RWPE2 (cell line): ENCODE results near the gene ADAM10.

Source experiments
- ATAC-seq: fragments of 200-7000 bp; cut with Tn5 transposase; 3 replicates; pipeline ENCODE4 v1.9.1; 2021; ENCODE audit warnings: low read depth
- DNase-seq: peaks from one replicate; pipeline ENCODE4 v3.0.0-alpha.2; 2020; ENCODE audit warnings: low spot score
- H3K27ac ChIP-seq: fragments of 450-650 bp; 2 replicates; pipeline ENCODE4 v1.5.1; 2017; ENCODE audit warnings: mild to moderate bottlenecking; ENCODE audit not compliant: poor library complexity, severe bottlenecking
- H3K27me3 ChIP-seq: fragments of 250-450 bp; sonication (Bioruptor Pico); 2 replicates; pipeline ENCODE4 v1.5.1; 2021; ENCODE audit warnings: mild to moderate bottlenecking, moderate library complexity; ENCODE audit not compliant: insufficient read depth, poor library complexity, severe bottlenecking
- H3K36me3 ChIP-seq: fragments of 250-450 bp; sonication (Bioruptor Pico); 2 replicates; pipeline ENCODE4 v1.5.1; 2020; ENCODE audit warnings: low read depth, mild to moderate bottlenecking, moderate library complexity
- H3K4me1 ChIP-seq: fragments of 250-450 bp; sonication (Bioruptor Pico); 2 replicates; pipeline ENCODE4 v1.5.1; 2021; ENCODE audit warnings: mild to moderate bottlenecking, moderate library complexity; ENCODE audit not compliant: insufficient read depth, poor library complexity, severe bottlenecking
- H3K4me3 ChIP-seq: fragments of 250-450 bp; sonication (Bioruptor Pico); 2 replicates; pipeline ENCODE4 v1.5.1; 2021; ENCODE audit warnings: mild to moderate bottlenecking, moderate library complexity; ENCODE audit not compliant: severe bottlenecking
- H3K9me3 ChIP-seq: fragments of 250-450 bp; sonication (Bioruptor Pico); 2 replicates; pipeline ENCODE4 v1.5.1; 2021; ENCODE audit warnings: mild to moderate bottlenecking, moderate library complexity; ENCODE audit not compliant: severe bottlenecking
- TF ChIP-seq, protein P1 (sequence below): fragments of 450-650 bp; IDR thresholded peaks from one replicate; pipeline ENCODE4 v1.5.1; 2017; ENCODE audit warnings: mild to moderate bottlenecking, moderate library complexity; ENCODE audit not compliant: poor library complexity, severe bottlenecking

ADAM10 gene

GRCh38 chr15:58766290-58766689 lies 16.8 kb upstream of the ADAM10 start:
- Histone ChIP-seq H3K4me1 (peaks cover 3% of the 10 kb centered on the region), H3K36me3 (no peaks in the 10 kb centered on the region), H3K4me3 (no peak overlapping the region), H3K27ac (no peak overlapping the region), H3K27me3 (no peaks in the 10 kb centered on the region), H3K9me3 (peaks cover 11% of the 10 kb centered on the region)
- TF ChIP-seq, protein P1, sequence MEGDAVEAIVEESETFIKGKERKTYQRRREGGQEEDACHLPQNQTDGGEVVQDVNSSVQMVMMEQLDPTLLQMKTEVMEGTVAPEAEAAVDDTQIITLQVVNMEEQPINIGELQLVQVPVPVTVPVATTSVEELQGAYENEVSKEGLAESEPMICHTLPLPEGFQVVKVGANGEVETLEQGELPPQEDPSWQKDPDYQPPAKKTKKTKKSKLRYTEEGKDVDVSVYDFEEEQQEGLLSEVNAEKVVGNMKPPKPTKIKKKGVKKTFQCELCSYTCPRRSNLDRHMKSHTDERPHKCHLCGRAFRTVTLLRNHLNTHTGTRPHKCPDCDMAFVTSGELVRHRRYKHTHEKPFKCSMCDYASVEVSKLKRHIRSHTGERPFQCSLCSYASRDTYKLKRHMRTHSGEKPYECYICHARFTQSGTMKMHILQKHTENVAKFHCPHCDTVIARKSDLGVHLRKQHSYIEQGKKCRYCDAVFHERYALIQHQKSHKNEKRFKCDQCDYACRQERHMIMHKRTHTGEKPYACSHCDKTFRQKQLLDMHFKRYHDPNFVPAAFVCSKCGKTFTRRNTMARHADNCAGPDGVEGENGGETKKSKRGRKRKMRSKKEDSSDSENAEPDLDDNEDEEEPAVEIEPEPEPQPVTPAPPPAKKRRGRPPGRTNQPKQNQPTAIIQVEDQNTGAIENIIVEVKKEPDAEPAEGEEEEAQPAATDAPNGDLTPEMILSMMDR, result no peak
- no peak for DNase-seq
- no peak for ATAC-seq

DNA sequence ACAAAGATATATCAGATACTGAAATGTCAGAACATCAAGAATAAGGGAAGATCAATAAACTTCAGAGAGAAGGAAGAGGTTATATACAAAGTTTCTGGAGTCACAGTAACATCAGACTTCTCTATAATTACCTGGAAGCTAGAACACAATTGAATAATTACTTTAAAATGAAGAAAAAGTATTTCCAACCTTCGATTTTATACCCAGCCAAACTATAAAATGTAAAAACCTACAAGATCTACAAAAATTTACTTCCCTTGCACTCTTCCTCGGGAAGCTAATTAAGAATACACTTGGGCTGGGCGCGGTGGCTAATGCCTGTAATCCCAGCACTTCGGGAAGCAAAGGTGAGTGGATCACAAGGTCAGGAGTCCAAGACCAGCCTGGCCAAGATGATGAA lies 15.0 kb upstream of the ADAM10 start:
- H3K9me3 ChIP-seq, result peaks cover 11% of the 10 kb centered on the region
- no peak for DNase-seq
- H3K4me1 ChIP-seq, result no peaks in the 10 kb centered on the region
- H3K4me3 ChIP-seq, result no peak overlapping the region
- H3K27ac ChIP-seq, result no peak overlapping the region
- no peaks in the 10 kb centered on the region for H3K36me3 ChIP-seq
- ATAC-seq, result no peak
- H3K27me3 ChIP-seq, result no peaks in the 10 kb centered on the region
- TF ChIP-seq, protein P1, result no peak

DNA sequence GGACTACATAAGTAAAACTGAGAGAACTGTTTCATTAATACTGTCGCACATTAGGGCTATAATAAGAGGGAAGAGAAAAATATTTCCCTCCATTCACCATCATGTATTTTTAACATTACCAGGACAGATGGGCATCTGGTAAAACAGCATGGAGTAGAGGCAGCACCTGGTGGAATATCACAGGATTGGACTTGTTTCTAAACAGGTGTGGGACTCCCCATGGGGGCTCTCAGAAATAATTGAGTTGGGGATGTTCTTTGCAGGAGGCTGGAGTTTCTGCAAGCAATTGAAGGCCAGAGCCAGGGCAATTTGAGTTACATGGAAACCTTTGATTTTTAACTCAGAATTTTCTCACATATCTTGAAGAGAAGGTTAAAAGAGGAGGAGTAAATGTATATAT lies 13.2 kb upstream of the ADAM10 start:
- TF ChIP-seq, protein P1, result no peak
- H3K36me3 ChIP-seq, result no peaks in the 10 kb centered on the region
- no peak overlapping the region for H3K4me3 ChIP-seq
- H3K9me3 ChIP-seq, result peaks cover 11% of the 10 kb centered on the region
- ATAC-seq (no peak), DNase-seq (no peak)
- no peaks in the 10 kb centered on the region for H3K27me3 ChIP-seq
- H3K27ac ChIP-seq, result no peak overlapping the region
- H3K4me1 ChIP-seq, result no peaks in the 10 kb centered on the region

DNA sequence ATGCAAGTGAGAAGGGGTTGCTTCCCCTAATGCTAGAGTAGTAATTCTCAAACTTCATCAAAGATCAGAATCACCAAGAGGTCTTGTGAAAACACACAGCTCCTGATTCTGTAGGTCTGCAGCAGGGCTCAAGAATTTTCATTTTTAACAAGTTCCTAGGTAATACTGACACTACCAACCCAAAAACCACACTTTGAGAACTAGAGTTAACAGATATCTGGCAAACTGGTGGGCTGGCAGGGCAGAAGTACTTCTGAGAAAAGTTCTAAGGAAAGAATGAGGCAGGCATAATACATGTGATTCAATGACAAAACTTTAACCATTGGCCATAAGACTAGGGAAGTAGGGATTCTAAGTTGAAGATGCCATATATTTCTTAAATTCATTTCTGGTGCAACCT lies 12.8 kb upstream of the ADAM10 start:
- ATAC-seq (no peak), DNase-seq (no peak)
- TF ChIP-seq, protein P1, result no peak
- Histone ChIP-seq H3K4me1 (no peaks in the 10 kb centered on the region), H3K27me3 (no peaks in the 10 kb centered on the region), H3K36me3 (no peaks in the 10 kb centered on the region), H3K4me3 (no peak overlapping the region), H3K27ac (no peak overlapping the region), H3K9me3 (peaks cover 11% of the 10 kb centered on the region)

DNA sequence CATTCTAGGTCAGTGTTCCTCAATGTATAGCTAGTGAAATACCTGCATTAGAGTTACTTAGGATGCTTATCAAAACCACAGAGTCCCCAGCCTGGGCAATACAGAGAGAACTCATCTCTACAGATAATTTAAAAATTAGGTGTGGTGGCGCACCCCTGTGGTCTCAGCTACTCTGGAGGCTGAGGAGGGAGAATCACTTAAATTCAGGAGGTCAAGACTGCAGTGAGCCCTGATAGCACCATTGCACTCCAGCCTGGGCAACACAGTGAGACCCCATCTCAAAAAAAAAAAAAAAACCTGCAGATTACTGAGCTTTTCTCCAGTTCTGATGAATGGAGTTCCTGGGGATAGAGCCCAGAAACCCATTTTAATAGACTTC lies 11.5 kb upstream of the ADAM10 start:
- H3K9me3 ChIP-seq, result peaks cover 11% of the 10 kb centered on the region
- H3K4me1 ChIP-seq, result no peaks in the 10 kb centered on the region
- ATAC-seq (no peak), DNase-seq (no peak)
- no peaks in the 10 kb centered on the region for H3K27me3 ChIP-seq
- TF ChIP-seq, protein P1, result peak; percentile 25
- H3K4me3 ChIP-seq, result no peak overlapping the region
- H3K36me3 ChIP-seq, result no peaks in the 10 kb centered on the region
- no peak overlapping the region for H3K27ac ChIP-seq
